CD14-positive monocyte (primary cell): Measurements from ENCODE around the gene P2RX3. TPM values are rescaled to one million over a fixed set of nuclear protein-coding genes. Genes with fewer than 3 reads are reported as not detected.
"Not testable (repeated sequence)": the region's sequence is repeated elsewhere in the genome, so short reads cannot be mapped to it uniquely, and the experiment has no call there.

Experiments used
- DNase-seq, 3 donors: peaks; one replicate each; pipeline ENCODE4 v3.0.0-alpha.2; 2011 to 2022
- H2AFZ ChIP-seq: 2 replicates; pipeline ENCODE4 v1.6.0; 2012; ENCODE audit warnings: mild to moderate bottlenecking, low read depth, low read length, inconsistent platforms; ENCODE audit not compliant: insufficient read depth, poor library complexity, severe bottlenecking
- H3K27ac ChIP-seq, 2 donors: 1 replicate in 1 of 2; 2 replicates in 1 of 2; pipeline ENCODE4 v1.5.1; 2012 to 2013; ENCODE audit warnings: low read length in 2 of 2, control low read depth in 1 of 2, inconsistent platforms in 1 of 2, low read depth in 1 of 2, mild to moderate bottlenecking in 1 of 2
- H3K27me3 ChIP-seq, 2 donors: one replicate each; pipeline versions ENCODE4 v1.6.0 to v1.6.1; 2011 to 2013; ENCODE audit warnings: low read length in 2 of 2; ENCODE audit not compliant: control insufficient read depth in 2 of 2, insufficient read depth in 2 of 2
- H3K36me3 ChIP-seq, 2 donors: replicated peaks in 1 of 2; 1 replicate in 1 of 2; 2 replicates in 1 of 2; pipeline versions ENCODE4 v1.5.1 to v1.6.1; 2012 to 2013; ENCODE audit warnings: low read length in 2 of 2, control low read depth in 1 of 2, inconsistent platforms in 1 of 2, mild to moderate bottlenecking in 1 of 2; ENCODE audit not compliant: insufficient read depth in 2 of 2, control insufficient read depth in 1 of 2
- H3K4me1 ChIP-seq, 2 donors: 1 replicate in 1 of 2; 2 replicates in 1 of 2; pipeline versions ENCODE4 v1.5.1 to v1.6.1; 2012 to 2013; ENCODE audit warnings: low read length in 2 of 2, control low read depth in 1 of 2, inconsistent platforms in 1 of 2, mild to moderate bottlenecking in 1 of 2, moderate library complexity in 1 of 2; ENCODE audit not compliant: insufficient read depth in 2 of 2, control insufficient read depth in 1 of 2
- H3K4me2 ChIP-seq: replicated peaks from 2 replicates; pipeline ENCODE3; 2012; ENCODE audit warnings: low read length, moderate library complexity, mild to moderate bottlenecking; ENCODE audit not compliant: poor library complexity, severe bottlenecking; ENCODE audit errors: extremely low read depth
- H3K4me3 ChIP-seq, 3 experiments: fragments of 200-600 bp in 1 of 3; sonication (generic) in 1 of 3; replicated peaks in 1 of 3; 1 replicate in 2 of 3; 2 replicates in 1 of 3; pipeline ENCODE4 v1.5.1; 2011 to 2013; ENCODE audit warnings: low read length in 3 of 3, mild to moderate bottlenecking in 3 of 3, control low read depth in 2 of 3, low read depth in 2 of 3, inconsistent platforms in 1 of 3, moderate library complexity in 1 of 3
- H3K79me2 ChIP-seq: 2 replicates; pipeline ENCODE4 v1.6.0; 2012; ENCODE audit warnings: mild to moderate bottlenecking, control low read depth, inconsistent platforms, low read length, moderate library complexity; ENCODE audit not compliant: insufficient read depth
- H3K9ac ChIP-seq: 2 replicates; pipeline ENCODE4 v1.6.0; 2017; ENCODE audit warnings: low read length, mild to moderate bottlenecking; ENCODE audit not compliant: insufficient read depth, poor library complexity, severe bottlenecking
- H3K9me3 ChIP-seq, 2 donors: replicated peaks in 1 of 2; 1 replicate in 1 of 2; 2 replicates in 1 of 2; pipeline versions ENCODE4 v1.5.1 to v1.6.1; 2012 to 2013; ENCODE audit warnings: low read length in 2 of 2, control low read depth in 1 of 2; ENCODE audit not compliant: control insufficient read depth in 1 of 2, insufficient read depth in 1 of 2
- H4K20me1 ChIP-seq: 2 replicates; pipeline ENCODE4 v1.6.0; 2012; ENCODE audit warnings: mild to moderate bottlenecking, low read length, control low read depth, moderate library complexity; ENCODE audit not compliant: insufficient read depth
- H3K27ac Mint-ChIP-seq, 7 donors: one replicate each; pipeline ENCODE4 v1.8.0; 2020; ENCODE audit warnings: mild to moderate bottlenecking in 7 of 7, mixed read lengths in 7 of 7, moderate library complexity in 6 of 7, inconsistent platforms in 2 of 7
- H3K27me3 Mint-ChIP-seq, 3 donors: one replicate each; pipeline ENCODE4 v1.8.0; 2021 to 2022; ENCODE audit warnings: low read depth in 3 of 3, mild to moderate bottlenecking in 3 of 3, mixed read lengths in 3 of 3, moderate library complexity in 3 of 3, inconsistent platforms in 1 of 3
- H3K36me3 Mint-ChIP-seq, 2 donors: one replicate each; pipeline ENCODE4 v1.8.0; 2020; ENCODE audit warnings: mixed read lengths in 2 of 2, inconsistent platforms in 1 of 2, mild to moderate bottlenecking in 1 of 2
- H3K4me1 Mint-ChIP-seq: one replicate; pipeline ENCODE4 v1.8.0; 2020; ENCODE audit warnings: mild to moderate bottlenecking, mixed read lengths
- H3K4me3 Mint-ChIP-seq, 2 donors: one replicate each; pipeline ENCODE4 v1.8.0; 2020; ENCODE audit warnings: mild to moderate bottlenecking in 2 of 2, mixed read lengths in 2 of 2, moderate library complexity in 1 of 2
- H3K9me3 Mint-ChIP-seq, 7 donors: one replicate each; pipeline ENCODE4 v1.8.0; 2020 to 2022; ENCODE audit warnings: mixed read lengths in 7 of 7, mild to moderate bottlenecking in 6 of 7, moderate library complexity in 6 of 7, inconsistent platforms in 2 of 7
- WGBS: methylation state at CpG from one replicate; pipeline ENCODE4 v1.1.5; 2013; ENCODE audit warnings: missing lambda C conversion rate; ENCODE audit not compliant: insufficient coverage; 5-methylcytosine and 5-hydroxymethylcytosine counted together
- intact Hi-C, 2 donors: fragments of 100-400 bp; cut with micrococcal nuclease; formaldehyde crosslinking; loops; one replicate each; pipeline versions ENCODE4 v1.15.0 to v1.15.1; 2023
- polyA plus RNA-seq, 3 donors: library from polyadenylated mRNA; depleted of rRNA in 1 of 3; unstranded in 2 of 3; stranded (reverse) in 1 of 3; fragments of 300-500 nt in 2 of 3; fragments of >200 nt in 1 of 3; fragmentation: Illumina TruSeq in 2 of 3; gene quantifications; 1 replicate in 2 of 3; 2 replicates in 1 of 3; pipeline ENCODE4 v1.2.3, GENCODE V29; 2012 to 2021
- TF ChIP-seq, protein P1 (sequence below): fragments of 200-600 bp; IDR thresholded peaks from one replicate; pipeline ENCODE4 v1.8.0; 2022; ENCODE audit warnings: antibody characterized with exemption, mild to moderate bottlenecking

P2RX3 gene
- polyA plus RNA-seq, 3 donors: not detected

DNA sequence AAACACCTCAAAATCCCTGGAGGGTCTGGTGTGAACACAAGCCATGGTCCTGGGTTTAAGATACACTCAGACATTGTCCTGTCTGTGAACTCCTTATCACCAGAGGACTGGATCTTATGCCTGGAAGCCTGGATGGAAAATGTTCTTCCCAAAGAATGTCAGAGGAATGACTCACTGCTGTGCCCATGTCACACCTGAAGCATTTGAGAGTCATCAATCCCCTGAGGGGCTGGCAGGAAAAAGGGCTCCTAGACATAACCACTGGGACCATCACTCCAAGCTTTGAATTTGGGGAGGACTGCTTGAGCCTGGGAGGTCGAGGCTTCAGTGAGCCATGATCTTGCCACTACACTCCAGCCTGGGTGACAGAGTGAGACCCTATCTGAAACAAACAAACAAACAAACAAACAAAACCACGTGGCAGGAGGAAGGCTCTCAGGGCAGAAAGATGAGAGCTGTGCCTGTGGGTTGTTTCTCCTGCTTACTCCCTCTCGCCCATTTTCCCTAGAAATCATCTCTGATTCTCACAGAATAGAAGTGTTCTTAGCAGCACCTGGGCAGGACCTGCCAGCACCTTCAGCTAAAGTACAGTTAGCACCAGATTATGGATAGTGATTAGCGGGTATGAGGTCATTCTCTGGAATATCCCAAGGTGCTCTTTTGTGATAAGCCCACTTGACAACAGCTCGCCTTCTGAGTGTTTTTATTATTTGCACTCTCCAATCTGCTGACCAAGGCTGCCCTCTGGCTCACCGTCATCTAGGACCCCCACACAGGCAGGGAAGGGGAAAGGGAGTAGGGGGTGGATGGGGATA lies 64.2 kb downstream of the P2RX3 start:
- Histone ChIP-seq H3K27ac (no peak overlapping the region), H3K79me2 (no peaks in the 10 kb centered on the region), H3K27me3 (no peaks in the 10 kb centered on the region), H3K36me3 (peaks cover 6 to 18% of the 10 kb centered on the region in 2 donors), H3K4me3 (no peak overlapping the region), H3K9ac (no peak overlapping the region), H3K4me1 (peaks cover 23 to 25% of the 10 kb centered on the region in 2 donors), H4K20me1 (peaks cover 20% of the 10 kb centered on the region), H3K4me2 (no peak overlapping the region), H2AFZ (no peak overlapping the region), H3K9me3 (peaks cover 0 to 9% of the 10 kb centered on the region in 2 donors)
- DNase-seq: no peak
- H3K9me3 Mint-ChIP-seq: peaks cover 4 to 17% (median 9%) of the 10 kb centered on the region in 7 donors
- peaks cover 26% of the 10 kb centered on the region for H3K4me1 Mint-ChIP-seq
- peaks cover 21 to 23% of the 10 kb centered on the region in 2 donors for H3K36me3 Mint-ChIP-seq
- H3K27me3 Mint-ChIP-seq: peaks cover 0 to 3% (median 2%) of the 10 kb centered on the region in 3 donors
- TF ChIP-seq, protein P1, sequence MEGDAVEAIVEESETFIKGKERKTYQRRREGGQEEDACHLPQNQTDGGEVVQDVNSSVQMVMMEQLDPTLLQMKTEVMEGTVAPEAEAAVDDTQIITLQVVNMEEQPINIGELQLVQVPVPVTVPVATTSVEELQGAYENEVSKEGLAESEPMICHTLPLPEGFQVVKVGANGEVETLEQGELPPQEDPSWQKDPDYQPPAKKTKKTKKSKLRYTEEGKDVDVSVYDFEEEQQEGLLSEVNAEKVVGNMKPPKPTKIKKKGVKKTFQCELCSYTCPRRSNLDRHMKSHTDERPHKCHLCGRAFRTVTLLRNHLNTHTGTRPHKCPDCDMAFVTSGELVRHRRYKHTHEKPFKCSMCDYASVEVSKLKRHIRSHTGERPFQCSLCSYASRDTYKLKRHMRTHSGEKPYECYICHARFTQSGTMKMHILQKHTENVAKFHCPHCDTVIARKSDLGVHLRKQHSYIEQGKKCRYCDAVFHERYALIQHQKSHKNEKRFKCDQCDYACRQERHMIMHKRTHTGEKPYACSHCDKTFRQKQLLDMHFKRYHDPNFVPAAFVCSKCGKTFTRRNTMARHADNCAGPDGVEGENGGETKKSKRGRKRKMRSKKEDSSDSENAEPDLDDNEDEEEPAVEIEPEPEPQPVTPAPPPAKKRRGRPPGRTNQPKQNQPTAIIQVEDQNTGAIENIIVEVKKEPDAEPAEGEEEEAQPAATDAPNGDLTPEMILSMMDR: no peak
- intact Hi-C loops: no loop called here
- no peak overlapping the region for H3K4me3 Mint-ChIP-seq
- 100% methylated on average over 1 of the region's 6 CpGs for WGBS
- H3K27ac Mint-ChIP-seq: peak overlapping the region in 3 of 7 donors; percentile 46 to 86 (median 74)

DNA sequence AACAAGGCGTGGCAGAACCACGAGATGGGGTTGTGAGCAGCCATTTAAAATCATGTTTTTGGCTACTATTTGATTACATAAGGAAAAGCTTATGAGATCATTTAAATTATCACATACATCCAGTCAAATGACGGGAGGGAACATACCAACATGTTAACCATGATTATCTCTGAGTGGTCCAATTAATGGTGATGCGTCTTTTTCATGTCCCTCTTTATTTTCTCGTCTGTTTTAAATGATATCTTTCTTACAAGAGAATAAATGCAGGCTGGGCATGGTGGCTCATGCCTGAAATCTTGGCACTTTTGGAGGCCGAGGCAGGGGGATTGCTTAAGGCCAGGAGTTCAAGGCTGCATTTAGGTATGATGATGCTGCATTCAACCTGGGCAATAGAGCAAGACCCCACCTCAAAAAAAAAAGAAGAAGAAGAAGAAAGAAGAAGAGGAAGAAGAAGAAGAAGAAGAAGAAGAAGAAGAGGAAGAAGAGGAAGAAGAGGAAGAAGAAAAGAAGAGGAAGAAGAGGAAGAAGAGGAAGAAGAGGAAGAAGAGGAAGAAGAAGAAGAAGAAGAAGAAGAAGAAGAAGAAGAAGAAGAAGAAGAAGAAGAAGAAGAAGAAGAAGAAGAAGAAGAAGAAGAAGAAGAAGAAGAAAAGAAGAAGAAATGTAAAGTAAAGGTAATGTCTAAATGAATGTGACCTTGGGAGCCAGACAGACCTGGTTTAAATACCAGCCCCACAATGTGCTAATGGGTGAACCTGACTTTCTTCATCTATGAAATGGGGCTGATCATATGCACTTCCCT lies 65.0 kb downstream of the P2RX3 start:
- Mint-ChIP-seq H3K36me3 (peaks cover 29 to 31% of the 10 kb centered on the region in 2 donors), H3K9me3 (peaks cover 4 to 17% (median 9%) of the 10 kb centered on the region in 7 donors), H3K4me1 (peaks cover 31% of the 10 kb centered on the region), H3K27ac (peak overlapping the region in 6 of 7 donors; percentile 61 to 88 (median 79))
- peaks cover 14 to 26% of the 10 kb centered on the region in 2 donors for H3K36me3 ChIP-seq
- peaks cover 27% of the 10 kb centered on the region for H4K20me1 ChIP-seq
- WGBS: no CpG with 5 or more reads among the region's 6 CpGs
- H3K4me2 ChIP-seq, H2AFZ ChIP-seq, H3K79me2 ChIP-seq, intact Hi-C loops, H3K9ac ChIP-seq, H3K4me3 Mint-ChIP-seq, H3K4me3 ChIP-seq, H3K9me3 ChIP-seq, H3K27me3 ChIP-seq, H3K27me3 Mint-ChIP-seq, DNase-seq: not testable (repeated sequence)
- peaks cover 25 to 26% of the 10 kb centered on the region in 2 donors for H3K4me1 ChIP-seq
- H3K27ac ChIP-seq: peak overlapping the region; percentile 53 to 57
